SK-N-SH (cell line): Measurements from ENCODE around the gene TOMM40L. TPM values are rescaled to one million over a fixed set of nuclear protein-coding genes. Genes with fewer than 3 reads are reported as not detected.
A peak's percentile ranks its signal among the peaks of the same experiment; 100 is the strongest.

Experiments
- CTCF ChIA-PET: fragments of 300-600, 350-600 bp; formaldehyde crosslinking; extraction: SDS; loops from one replicate; lab custom pipeline; 2021; lab: Yijun Ruan, JAX
- POLR2A ChIA-PET: fragments of 350-600 bp; sonication (Branson Sonifier 250); formaldehyde crosslinking; extraction: SDS; loops from one replicate; lab custom pipeline; 2020; ENCODE audit warnings: antibody characterized with exemption, inconsistent platforms; lab: Yijun Ruan, JAX
- DNase-seq: peaks from one replicate; pipeline ENCODE4 v3.0.0; 2012
- H2AFZ ChIP-seq: fragments of 200-600 bp; sonication (generic); 2 replicates; pipeline ENCODE4 v1.8.1; 2016; ENCODE audit warnings: antibody characterized with exemption, mild to moderate bottlenecking, low read depth
- H3F3A ChIP-seq: fragments of 200-600 bp; sonication (generic); replicated peaks from 2 replicates; pipeline ENCODE3; 2016; ENCODE audit warnings: antibody characterized with exemption, mild to moderate bottlenecking; ENCODE audit not compliant: insufficient read depth
- H3K27ac ChIP-seq, 2 experiments: fragments of 200-500 bp in 1 of 2; fragments of 200-600 bp in 1 of 2; sonication (Bioruptor generic) in 1 of 2; sonication (generic), shearing (Covaris generic) in 1 of 2; 2 replicates each; pipeline versions ENCODE4 v1.5.1 to v1.6.1; 2014 to 2016; ENCODE audit warnings: low read depth in 2 of 2, inconsistent platforms in 1 of 2, low read length in 1 of 2, mild to moderate bottlenecking in 1 of 2, mixed read lengths in 1 of 2
- H3K27me3 ChIP-seq: fragments of 200-600 bp; sonication (generic), shearing (Covaris generic); 2 replicates; pipeline ENCODE4 v1.6.1; 2016; ENCODE audit warnings: mixed run types; ENCODE audit not compliant: insufficient read depth
- H3K36me3 ChIP-seq, 2 experiments: fragments of 200-500 bp in 1 of 2; fragments of 200-600 bp in 1 of 2; sonication (Bioruptor generic) in 1 of 2; sonication (generic) in 1 of 2; replicated peaks in 1 of 2; 2 replicates each; pipeline versions ENCODE3 to v1.5.1; 2014 to 2016; ENCODE audit warnings: low read length in 1 of 2, mild to moderate bottlenecking in 1 of 2; ENCODE audit not compliant: insufficient read depth in 2 of 2, control insufficient read depth in 1 of 2
- H3K4me1 ChIP-seq, 2 experiments: fragments of 200-500 bp in 1 of 2; fragments of 200-600 bp in 1 of 2; sonication (Bioruptor generic) in 1 of 2; sonication (generic), shearing (Covaris generic) in 1 of 2; 2 replicates each; pipeline versions ENCODE4 v1.5.1 to v1.6.1; 2014 to 2016; ENCODE audit warnings: low read depth in 1 of 2, low read length in 1 of 2, mixed run types in 1 of 2; ENCODE audit not compliant: insufficient read depth in 2 of 2, control insufficient read depth in 1 of 2
- H3K4me2 ChIP-seq: fragments of 200-600 bp; sonication (generic), shearing (Covaris generic); 2 replicates; pipeline ENCODE4 v1.6.1; 2017; ENCODE audit warnings: mixed run types
- H3K4me3 ChIP-seq, 2 experiments: fragments of 200-500 bp in 1 of 2; fragments of 200-600 bp in 1 of 2; sonication (Bioruptor generic) in 1 of 2; sonication (generic), shearing (Covaris generic) in 1 of 2; 2 replicates each; pipeline versions ENCODE4 v1.5.1 to v1.8.1; 2014 to 2016; ENCODE audit warnings: low read depth in 2 of 2, inconsistent platforms in 1 of 2, low read length in 1 of 2, mild to moderate bottlenecking in 1 of 2, mixed read lengths in 1 of 2, moderate library complexity in 1 of 2
- H3K79me2 ChIP-seq: fragments of 200-600 bp; sonication (generic); 2 replicates; pipeline ENCODE4 v1.8.1; 2017; ENCODE audit warnings: mild to moderate bottlenecking; ENCODE audit not compliant: insufficient read depth
- H3K9ac ChIP-seq: fragments of 200-600 bp; sonication (generic); 2 replicates; pipeline ENCODE4 v1.6.1; 2017; ENCODE audit warnings: mixed run types
- H3K9me2 ChIP-seq: fragments of 200-600 bp; sonication (generic); 2 replicates; pipeline ENCODE4 v1.6.1; 2017; ENCODE audit warnings: mixed run types
- H3K9me3 ChIP-seq: fragments of 200-600 bp; sonication (generic); 2 replicates; pipeline ENCODE4 v1.6.1; 2017; ENCODE audit warnings: mixed run types, mild to moderate bottlenecking, moderate library complexity
- H4K20me1 ChIP-seq: fragments of 200-600 bp; sonication (generic); 2 replicates; pipeline ENCODE4 v1.6.1; 2017; ENCODE audit warnings: mild to moderate bottlenecking, mixed run types; ENCODE audit not compliant: insufficient read depth
- ELF1 ChIP-seq: IDR thresholded peaks from 2 replicates; pipeline ENCODE4 v1.4.0; 2012
- EP300 ChIP-seq, 2 experiments: IDR thresholded peaks; 2 replicates each; pipeline versions ENCODE4 v1.4.0 to v1.6.1; 2012; ENCODE audit warnings: borderline replicate concordance in 1 of 2, low read depth in 1 of 2, low read length in 1 of 2
- EZH2phosphoT487 ChIP-seq: fragments of 200-600 bp; sonication (generic); IDR thresholded peaks from 2 replicates; pipeline ENCODE4 v1.6.1; 2017; ENCODE audit warnings: low read depth, mixed run types, mild to moderate bottlenecking, antibody characterized with exemption, moderate library complexity, borderline replicate concordance
- FOSL2 ChIP-seq: IDR thresholded peaks from 2 replicates; pipeline ENCODE4 v1.4.0; 2012; ENCODE audit warnings: low read depth, mild to moderate bottlenecking, moderate library complexity, borderline replicate concordance
- FOXJ3 ChIP-seq: sonication (generic); formaldehyde crosslinking; IDR thresholded peaks from 2 replicates; pipeline ENCODE4 v1.5.1; 2020; ENCODE audit warnings: mild to moderate bottlenecking, missing genetic modification reagents
- FOXM1 ChIP-seq: IDR thresholded peaks from 2 replicates; pipeline ENCODE4 v1.4.0; 2012; ENCODE audit warnings: low read depth, mild to moderate bottlenecking
- GABPA ChIP-seq: IDR thresholded peaks from 2 replicates; pipeline ENCODE4 v1.4.0; 2012; ENCODE audit warnings: low read depth, mild to moderate bottlenecking
- GATA2 ChIP-seq: sonication (generic); formaldehyde crosslinking; IDR thresholded peaks from 2 replicates; pipeline ENCODE4 v1.5.0; 2020; ENCODE audit warnings: mild to moderate bottlenecking, missing genetic modification reagents
- MEF2A ChIP-seq: IDR thresholded peaks from 2 replicates; pipeline ENCODE4 v1.4.0; 2012; ENCODE audit warnings: low read depth, borderline replicate concordance
- MXI1 ChIP-seq: IDR thresholded peaks from 2 replicates; pipeline ENCODE4 v1.6.1; 2012; ENCODE audit warnings: mild to moderate bottlenecking, low read depth, low read length, improper control_type of control experiment
- NFIC ChIP-seq: IDR thresholded peaks from 2 replicates; pipeline ENCODE4 v1.4.0; 2012; ENCODE audit warnings: borderline replicate concordance
- NRF1 ChIP-seq: IDR thresholded peaks from 2 replicates; pipeline ENCODE4 v1.6.1; 2012; ENCODE audit warnings: low read depth, mild to moderate bottlenecking, low read length
- PBX3 ChIP-seq: IDR thresholded peaks from 2 replicates; pipeline ENCODE4; 2012
- POLR2AphosphoS5 ChIP-seq: IDR thresholded peaks from 2 replicates; pipeline ENCODE4 v1.6.1; 2012; ENCODE audit warnings: low read depth, low read length
- RCOR1 ChIP-seq: fragments of 150-350 bp; IDR thresholded peaks from 2 replicates; pipeline ENCODE4 v1.6.1; 2017; ENCODE audit warnings: antibody characterized with exemption, low read length
- REST ChIP-seq: IDR thresholded peaks from 2 replicates; pipeline ENCODE4 v1.6.1; 2012; ENCODE audit warnings: mild to moderate bottlenecking, low read depth, low read length, moderate library complexity
- RFX5 ChIP-seq: IDR thresholded peaks from 2 replicates; pipeline ENCODE4 v1.6.1; 2012; ENCODE audit warnings: mild to moderate bottlenecking, improper control_type of control experiment, low read length
- RXRA ChIP-seq: IDR thresholded peaks from 2 replicates; pipeline ENCODE4 v1.4.0; 2012; ENCODE audit warnings: low read depth, mild to moderate bottlenecking, borderline replicate concordance
- SIN3A ChIP-seq: IDR thresholded peaks from 2 replicates; pipeline ENCODE4 v1.6.1; 2012; ENCODE audit warnings: low read depth, mild to moderate bottlenecking, low read length, moderate library complexity, borderline replicate concordance
- SMC3 ChIP-seq: IDR thresholded peaks from 2 replicates; pipeline ENCODE4 v1.6.1; 2012; ENCODE audit warnings: low read depth, low read length, improper control_type of control experiment
- TAF1 ChIP-seq: IDR thresholded peaks from 2 replicates; pipeline ENCODE4 v1.6.1; 2012; ENCODE audit warnings: low read depth, mild to moderate bottlenecking, low read length, moderate library complexity, borderline replicate concordance
- TEAD4 ChIP-seq: IDR thresholded peaks from 2 replicates; pipeline ENCODE4 v1.4.0; 2012; ENCODE audit warnings: mild to moderate bottlenecking, borderline replicate concordance; ENCODE audit not compliant: insufficient read depth
- USF1 ChIP-seq: IDR thresholded peaks from 2 replicates; pipeline ENCODE4 v1.4.0; 2012; ENCODE audit warnings: low read depth, borderline replicate concordance
- YY1 ChIP-seq: IDR thresholded peaks from 2 replicates; pipeline ENCODE4 v1.4.0; 2012; ENCODE audit warnings: low read depth, mild to moderate bottlenecking
- WGBS: methylation state at CpG from one replicate; pipeline ENCODE4 v1.1.6; 2017; ENCODE audit warnings: low lambda C conversion rate; 5-methylcytosine and 5-hydroxymethylcytosine counted together
- polyA plus RNA-seq, 3 experiments: library from polyadenylated mRNA; depleted of rRNA; stranded (reverse); fragments of >200 nt; gene quantifications; 2 replicates each; pipeline ENCODE4 v1.2.3, GENCODE V29; 2012
- TF ChIP-seq, protein P1 (sequence below): fragments of 150-350 bp; IDR thresholded peaks from 2 replicates; pipeline ENCODE4 v1.6.1; 2016; ENCODE audit warnings: mild to moderate bottlenecking, low read depth, low read length
- TF ChIP-seq, protein P2 (sequence below): IDR thresholded peaks from 2 replicates; pipeline ENCODE4 v1.4.0; 2012; ENCODE audit warnings: low read depth

Gene TOMM40L
- polyA plus RNA-seq, 1 of the 3 experiments (the other 2 are of a cell fraction): 9.7 TPM

- peaks cover 42% of the 10 kb centered on the region for H3K79me2 ChIP-seq
- POLR2A ChIA-PET: interaction anchor here (0.6 to 2.1 kb wide), 14 partner anchors 9 to 187 kb away, joined by 3 to 19 read pairs (median 4); partner anchors contain the start of genes APOA2, FCER1G, NIT1 and PFDN2
- CTCF ChIA-PET: interaction anchor here (0.7 to 6.8 kb wide), 23 partner anchors 9 to 188 kb away, joined by 3 to 65 read pairs (median 5); partner anchors contain the start of genes APOA2, B4GALT3, PPOX and SDHC
- TF ChIP-seq RFX5 (no peak), EP300 (IDR thresholded peaks at IDR 0.05; ENCODE audit: borderline replicate concordance in 1 of 2, low read depth in 1 of 2, low read length in 1 of 2) (no peak), MXI1 (peak; percentile 50; the same call in 1 of the 2 replicates), SIN3A (0 out of 2 replicates have a peak, but pooled peaks have one; percentile 25), RCOR1 (peak; percentile 44; the same call in 1 of the 2 replicates), POLR2AphosphoS5 (peak; percentile 94), FOXJ3 (CRISPR knock-in tag) (no peak), YY1 (peak; percentile 100), ELF1 (peak; percentile 98), NRF1 (no peak), USF1 (no peak; the same call in 1 of the 2 replicates), SMC3 (no peak; the same call in 1 of the 2 replicates), RXRA (no peak), TEAD4 (no peak), TAF1 (peak; percentile 99), REST (peak; percentile 69), NFIC (no peak; the same call in 1 of the 2 replicates), EZH2phosphoT487 (no peak), FOXM1 (no peak), PBX3 (no peak), MEF2A (no peak), FOSL2 (no peak), GABPA (peak; percentile 92), GATA2 (CRISPR knock-in tag) (peak; percentile 8; the same call in 1 of the 2 replicates)
- TF ChIP-seq, protein P1, sequence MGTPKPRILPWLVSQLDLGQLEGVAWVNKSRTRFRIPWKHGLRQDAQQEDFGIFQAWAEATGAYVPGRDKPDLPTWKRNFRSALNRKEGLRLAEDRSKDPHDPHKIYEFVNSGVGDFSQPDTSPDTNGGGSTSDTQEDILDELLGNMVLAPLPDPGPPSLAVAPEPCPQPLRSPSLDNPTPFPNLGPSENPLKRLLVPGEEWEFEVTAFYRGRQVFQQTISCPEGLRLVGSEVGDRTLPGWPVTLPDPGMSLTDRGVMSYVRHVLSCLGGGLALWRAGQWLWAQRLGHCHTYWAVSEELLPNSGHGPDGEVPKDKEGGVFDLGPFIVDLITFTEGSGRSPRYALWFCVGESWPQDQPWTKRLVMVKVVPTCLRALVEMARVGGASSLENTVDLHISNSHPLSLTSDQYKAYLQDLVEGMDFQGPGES: no peak
- TF ChIP-seq, protein P2, sequence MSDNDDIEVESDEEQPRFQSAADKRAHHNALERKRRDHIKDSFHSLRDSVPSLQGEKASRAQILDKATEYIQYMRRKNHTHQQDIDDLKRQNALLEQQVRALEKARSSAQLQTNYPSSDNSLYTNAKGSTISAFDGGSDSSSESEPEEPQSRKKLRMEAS: peak; percentile 28; the same call in 1 of the 2 replicates
Measured at GRCh38 chr1:161201836-161202712, 23.8 kb upstream of the TOMM40L start, which contains the start of gene NDUFS2. TSS of gene NDUFS2 (plus strand) at chr1:161202367. CDS start at chr1:161202386, 19 bp downstream.

More at GRCh38 chr1:161201836-161202712, 23.8 kb upstream of the TOMM40L start, which contains the start of gene NDUFS2:
- Histone ChIP-seq H3K9me2 (no peaks in the 10 kb centered on the region), H3F3A (peaks cover 13% of the 10 kb centered on the region), H3K4me2 (peak within 1 kb of the TSS; percentile 86), H2AFZ (peak within 1 kb of the TSS; percentile 93), H3K36me3 (peaks cover 26 to 30% of the 10 kb centered on the region in 2 experiments), H3K9me3 (no peaks in the 10 kb centered on the region), H3K27me3 (no peaks in the 10 kb centered on the region), H3K27ac (peak within 1 kb of the TSS; percentile 74 to 99), H3K9ac (peak within 1 kb of the TSS; percentile 82), H3K4me1 (peaks cover 27 to 56% of the 10 kb centered on the region in 2 experiments), H3K4me3 (peak within 1 kb of the TSS; percentile 78 to 83), H4K20me1 (no peaks in the 10 kb centered on the region)
- 4% methylated on average over 43 of the region's 53 CpGs for WGBS
- peak; percentile 85 for DNase-seq
